ENCODE results near the gene WASHC4.
"Not testable (repeated sequence)": the region's sequence is repeated elsewhere in the genome, so short reads cannot be mapped to it uniquely, and the experiment has no call there.

The WASHC4 gene

GRCh38 chr12:105158876-105159275 is 51.3 kb downstream of the WASHC4 start:
- DNase-seq = no peak

- no peak for DNase-seq
These were observed 54.6 kb downstream of the WASHC4 start for GRCh38 chr12:105162174-105162573.

- no peak for DNase-seq
These were observed 56.5 kb downstream of the WASHC4 start for GRCh38 chr12:105164068-105164467.

- DNase-seq = no peak
These were observed 59.2 kb downstream of the WASHC4 start for GRCh38 chr12:105166736-105167135.

GRCh38 chr12:105167346-105167745 is 59.8 kb downstream of the WASHC4 start:
- DNase-seq = no peak

- DNase-seq = no peak
These were observed 60.5 kb downstream of the WASHC4 start for GRCh38 chr12:105168006-105168405.

- DNase-seq = no peak
These were observed 62.6 kb downstream of the WASHC4 start for GRCh38 chr12:105170139-105170538.

- no peak for DNase-seq
These were observed 64.3 kb downstream of the WASHC4 start for GRCh38 chr12:105171691-105172436.

- no peak for DNase-seq
These were observed 68.0 kb downstream of the WASHC4 start for GRCh38 chr12:105175397-105175990.

- DNase-seq = no peak
These were observed 69.7 kb downstream of the WASHC4 start for GRCh38 chr12:105177208-105177607.

GRCh38 chr12:105179114-105179513 is 71.6 kb downstream of the WASHC4 start:
- DNase-seq = not testable (repeated sequence)

GRCh38 chr12:105183406-105183805 is 75.9 kb downstream of the WASHC4 start:
- not testable (repeated sequence) for DNase-seq

- not testable (repeated sequence) for DNase-seq
These were observed 76.4 kb downstream of the WASHC4 start for GRCh38 chr12:105183976-105184375.

- no peak for DNase-seq
These were observed 81.8 kb downstream of the WASHC4 start for GRCh38 chr12:105189293-105189692.

GRCh38 chr12:105190530-105190929 is 83.0 kb downstream of the WASHC4 start:
- no peak for DNase-seq

GRCh38 chr12:105192624-105193225 is 85.2 kb downstream of the WASHC4 start:
- DNase-seq = peak in 8 of 56 donors; percentile 13 to 33 (median 22)

- DNase-seq = no peak
These were observed 87.4 kb downstream of the WASHC4 start for GRCh38 chr12:105194947-105195346.

- no peak for DNase-seq
These were observed 88.6 kb downstream of the WASHC4 start for GRCh38 chr12:105196090-105196489.

- no peak for DNase-seq
These were observed 91.4 kb downstream of the WASHC4 start for GRCh38 chr12:105198961-105199360.

- DNase-seq = no peak
These were observed 92.9 kb downstream of the WASHC4 start for GRCh38 chr12:105200385-105200784.

- peak in 10 of 56 donors; percentile 13 to 50 (median 22) for DNase-seq
These were observed 93.8 kb downstream of the WASHC4 start for GRCh38 chr12:105201299-105201698.

GRCh38 chr12:105202202-105202601 is 94.7 kb downstream of the WASHC4 start:
- DNase-seq = peak in 2 of 56 donors; percentile 13 to 31

GRCh38 chr12:105204127-105204526 is 96.6 kb downstream of the WASHC4 start:
- no peak for DNase-seq

Measured in amygdala (tissue), 56 donors.